ENCODE results near the gene CYP26B1.

Gene CYP26B1

DNA sequence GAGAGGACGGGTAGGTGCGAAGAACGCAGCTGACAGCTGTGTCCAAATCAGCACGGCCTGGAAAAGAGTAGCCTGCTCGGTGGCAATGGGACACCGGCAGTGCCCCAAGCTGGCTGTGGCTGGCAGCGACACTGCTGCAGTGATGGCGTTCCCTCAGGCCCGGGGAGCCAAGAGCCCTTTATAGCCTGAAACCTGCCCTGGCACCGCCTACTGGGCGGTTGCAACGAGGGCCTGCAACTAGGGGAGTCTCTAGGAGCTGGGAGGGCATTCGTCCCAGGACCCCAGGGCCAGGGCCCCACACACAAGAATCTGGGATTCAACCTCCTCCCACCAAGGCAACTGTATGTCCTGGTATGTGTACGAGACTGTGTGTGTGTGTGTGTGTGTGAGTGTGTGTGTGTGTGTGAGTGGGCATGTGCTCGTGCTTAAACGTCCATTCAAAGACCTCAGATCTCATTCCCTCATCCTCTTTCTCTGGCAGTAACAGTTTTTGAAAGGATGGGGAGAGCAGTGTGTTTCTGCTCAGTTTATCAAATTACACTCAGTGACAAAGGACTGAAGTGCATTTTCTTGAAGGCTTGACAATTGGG, 6.8 kb upstream of the CYP26B1 start:
- DNase-seq (ENCODE audit: low read depth) = no peak

DNA sequence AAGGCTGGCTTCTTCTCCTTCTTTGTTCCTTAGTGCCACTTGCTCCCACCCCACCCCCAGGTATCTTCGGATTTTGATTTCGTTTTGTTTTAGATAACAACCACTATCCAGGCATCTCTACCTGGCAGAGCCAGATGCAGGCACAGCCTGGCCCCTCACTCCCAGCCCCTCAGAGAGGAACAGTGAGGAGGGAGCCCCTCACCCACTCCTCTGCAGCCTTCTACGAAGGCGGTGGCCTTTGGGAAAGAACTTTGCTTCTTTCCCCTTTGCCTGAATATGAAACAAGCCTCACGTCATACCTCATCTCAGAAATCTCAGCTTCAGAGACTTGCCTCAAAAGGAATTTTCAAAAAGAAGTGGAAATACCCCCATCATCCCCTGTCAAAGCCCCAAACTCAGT, 6.3 kb upstream of the CYP26B1 start:
- DNase-seq (ENCODE audit: low read depth) = no peak

DNA sequence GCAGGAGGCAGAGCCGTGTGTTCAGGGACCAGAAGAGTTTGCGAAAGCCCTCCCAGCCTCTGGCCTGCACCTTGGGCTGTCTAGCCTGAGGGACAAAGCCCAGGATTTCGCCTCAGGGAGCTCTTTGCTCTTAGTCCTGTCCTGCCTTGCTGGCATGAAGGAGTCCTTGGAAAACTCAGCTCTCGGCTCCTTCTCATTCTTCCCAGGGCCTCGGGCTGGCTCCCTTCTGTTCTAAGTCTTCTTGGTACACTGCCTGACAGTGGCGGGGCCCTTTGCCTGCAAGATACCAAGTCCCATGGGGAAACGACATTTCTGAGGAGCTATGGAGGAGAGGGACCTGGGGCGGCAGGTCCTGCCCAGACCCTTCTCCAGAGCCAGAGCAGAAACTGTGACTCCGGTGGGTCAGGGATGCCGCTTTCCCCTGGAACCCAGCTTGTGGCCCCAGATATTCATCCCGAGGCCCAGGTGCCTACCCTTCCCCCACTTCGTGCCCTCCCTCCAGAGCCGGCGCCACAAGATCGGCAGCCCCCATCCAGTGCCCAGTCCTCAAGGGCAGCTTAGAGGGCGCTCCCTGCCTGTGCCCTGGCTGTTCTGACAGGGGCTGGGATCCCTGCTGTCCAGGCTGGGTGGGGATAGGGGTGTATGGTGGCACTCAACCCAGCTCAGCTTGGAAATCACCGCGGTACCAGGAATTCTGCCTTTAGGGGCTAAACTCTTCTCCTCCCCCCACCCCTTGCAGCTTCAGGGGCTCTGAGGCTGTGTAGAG, 5.5 kb upstream of the CYP26B1 start:
- DNase-seq (ENCODE audit: low read depth) = no peak

DNA sequence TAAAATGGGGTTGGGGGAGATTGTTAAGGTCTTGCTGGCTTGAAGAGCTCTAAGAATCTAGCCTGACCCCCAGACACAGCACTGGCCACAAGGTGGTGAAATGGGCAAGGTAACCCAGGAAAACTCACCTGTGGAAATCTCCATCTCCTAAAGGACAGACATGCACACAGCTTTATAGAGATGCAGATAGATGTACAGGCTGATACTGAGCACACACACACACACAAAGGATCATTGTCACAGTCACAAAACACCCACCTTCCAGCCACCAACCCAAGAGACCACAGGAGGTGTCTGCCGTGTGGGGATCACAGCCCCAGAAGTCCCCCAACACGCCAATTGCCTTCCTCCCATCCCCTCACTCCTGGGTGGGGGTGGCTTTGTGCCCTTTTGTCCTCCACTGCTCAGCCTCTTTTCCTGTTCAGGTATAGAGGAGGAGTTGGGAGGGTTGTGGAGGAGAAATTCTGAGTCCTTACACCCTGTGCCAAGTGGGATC, 3.2 kb upstream of the CYP26B1 start:
- no peak for DNase-seq (ENCODE audit: low read depth)

DNA sequence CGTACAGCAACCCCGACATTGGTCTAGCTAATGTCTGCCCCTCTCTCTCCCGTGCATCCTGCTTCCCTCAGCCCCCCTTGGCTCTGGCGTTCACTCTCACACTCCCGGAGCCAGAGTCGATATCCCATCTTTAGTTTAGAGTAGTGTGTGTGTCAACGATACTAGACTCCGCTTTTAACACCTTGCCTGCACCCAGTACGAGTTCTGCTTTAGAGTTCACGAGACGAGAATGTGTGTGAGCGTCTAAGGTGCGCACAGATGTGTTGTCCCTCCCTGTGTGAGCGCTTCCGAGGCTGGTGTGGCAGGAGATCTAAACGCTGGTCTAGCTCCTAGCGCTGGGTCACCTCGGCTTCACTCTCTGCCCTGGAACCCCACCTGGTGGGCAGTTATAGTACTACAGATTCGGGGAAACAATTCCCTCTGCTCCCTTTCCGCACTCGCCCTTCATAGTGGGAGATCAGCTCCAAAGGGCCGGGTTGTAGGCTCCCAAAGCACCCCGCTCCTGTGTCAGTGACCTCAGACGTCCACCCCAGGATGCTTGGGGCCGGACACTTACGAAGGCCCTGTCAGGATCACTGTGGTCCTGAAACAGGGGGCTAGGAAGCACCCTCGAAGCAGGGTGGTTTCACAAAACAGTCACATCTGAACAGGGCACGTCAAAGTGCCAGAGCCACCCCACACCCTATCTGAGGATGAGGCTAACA, 2.6 kb upstream of the CYP26B1 start:
- peak; percentile 41 for DNase-seq (ENCODE audit: low read depth)

DNA sequence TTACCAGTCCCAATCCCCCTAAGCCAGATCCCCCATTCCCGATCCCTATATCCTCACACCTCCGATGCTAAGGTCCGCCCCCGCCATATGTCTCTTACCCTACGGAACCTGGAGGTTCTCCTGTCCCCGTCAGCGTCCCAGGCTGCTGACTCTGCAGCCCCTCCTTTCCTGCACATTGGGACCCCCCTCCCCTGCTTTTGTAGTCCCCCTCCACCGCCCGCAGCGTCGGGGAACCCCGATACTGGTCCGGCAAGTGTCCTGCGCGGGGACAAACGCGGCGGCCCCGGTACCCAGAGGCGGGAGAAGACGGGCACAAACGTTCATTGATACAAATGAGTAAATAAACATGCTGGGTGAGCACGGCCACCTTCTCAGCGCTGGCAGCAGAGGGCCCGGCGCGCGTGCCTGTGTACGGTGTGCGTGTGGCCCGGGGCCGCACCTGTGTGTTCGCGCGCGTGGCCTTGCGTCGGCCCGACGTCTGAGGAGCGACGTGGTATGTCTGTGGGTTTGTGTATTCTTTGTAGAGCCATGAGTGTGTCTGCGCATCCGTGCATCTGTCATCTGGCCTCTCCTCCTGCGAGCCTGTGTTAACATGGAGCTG, 2.0 kb upstream of the CYP26B1 start:
- no peak for DNase-seq (ENCODE audit: low read depth)

DNA sequence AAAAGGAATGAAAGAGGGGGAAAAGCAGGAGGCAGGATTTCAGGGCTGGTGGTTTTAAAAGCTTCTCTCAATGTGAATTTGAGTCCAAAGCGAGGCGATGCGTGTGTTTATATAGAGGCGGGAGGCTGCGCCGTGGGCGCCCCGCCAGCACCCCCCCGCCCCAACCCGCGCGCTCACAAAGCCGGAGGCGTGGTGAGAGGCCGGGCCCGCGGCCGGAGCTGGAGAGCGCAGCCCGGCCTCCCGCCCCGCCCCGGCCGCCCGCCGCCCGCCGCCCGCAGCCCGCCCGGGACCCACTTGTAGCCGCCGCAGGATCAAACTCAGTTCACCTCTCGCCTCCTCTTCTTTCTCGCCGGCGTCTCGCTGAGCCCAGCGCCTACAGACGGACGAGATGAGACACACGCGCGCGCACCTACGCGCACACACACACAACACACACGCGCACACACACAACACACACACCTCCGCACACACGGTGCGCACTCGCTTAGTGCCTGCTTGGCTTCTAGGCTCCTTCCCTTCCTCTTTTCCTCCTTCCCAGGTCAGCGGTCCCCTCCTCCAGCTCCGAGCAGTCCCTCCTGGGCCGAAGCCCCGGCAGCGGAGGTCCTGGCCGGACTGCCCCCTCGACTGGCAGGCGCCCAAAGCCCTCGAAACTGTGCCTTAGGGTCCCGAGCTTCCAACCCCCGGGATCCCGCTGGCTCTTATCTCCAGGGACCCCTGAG, 1.3 kb upstream of the CYP26B1 start:
- DNase-seq (ENCODE audit: low read depth) = no peak

DNA sequence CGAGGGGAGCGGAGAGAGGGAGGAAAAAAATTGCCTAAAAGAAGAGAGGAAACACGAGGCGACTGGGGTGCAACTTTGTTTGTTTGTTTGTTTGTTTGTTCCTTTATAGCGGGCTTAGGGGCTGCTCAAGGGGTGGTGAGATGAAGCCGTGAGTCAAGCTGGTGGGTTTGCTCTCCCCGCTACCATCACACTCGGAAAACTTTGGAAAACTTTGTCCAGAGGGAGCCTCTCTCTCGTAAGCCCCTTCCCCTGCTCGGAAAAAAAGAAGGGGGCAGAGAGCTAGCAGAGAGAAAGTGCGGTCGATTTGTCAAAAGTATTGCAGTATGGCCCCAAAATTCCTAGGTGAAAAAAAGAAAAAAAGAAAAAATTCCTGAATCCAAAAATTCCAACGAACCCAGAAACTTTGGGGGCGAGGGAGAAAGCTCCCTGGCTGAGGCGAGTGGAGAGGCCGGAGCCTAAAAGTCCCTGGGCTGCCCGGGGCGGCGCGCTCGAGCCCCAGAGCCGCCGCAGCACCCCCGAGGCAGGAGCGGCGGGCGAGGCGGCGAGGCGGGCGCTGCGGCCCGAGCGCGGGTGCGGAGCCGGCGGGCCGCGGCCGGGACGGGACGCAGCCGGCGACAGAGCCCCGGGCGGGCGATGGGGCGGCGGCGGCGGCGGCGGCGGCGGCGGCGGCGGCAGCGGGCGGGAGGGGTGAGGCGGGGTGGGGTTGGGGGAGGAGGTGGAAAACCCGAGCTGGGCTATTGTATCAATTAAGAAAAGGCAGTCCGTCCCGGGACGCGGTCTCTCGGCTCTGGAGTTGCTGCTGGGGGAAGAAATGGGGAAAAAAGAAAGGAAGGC, 558 bp upstream of the CYP26B1 start:
- DNase-seq (ENCODE audit: low read depth) = no peak

DNA sequence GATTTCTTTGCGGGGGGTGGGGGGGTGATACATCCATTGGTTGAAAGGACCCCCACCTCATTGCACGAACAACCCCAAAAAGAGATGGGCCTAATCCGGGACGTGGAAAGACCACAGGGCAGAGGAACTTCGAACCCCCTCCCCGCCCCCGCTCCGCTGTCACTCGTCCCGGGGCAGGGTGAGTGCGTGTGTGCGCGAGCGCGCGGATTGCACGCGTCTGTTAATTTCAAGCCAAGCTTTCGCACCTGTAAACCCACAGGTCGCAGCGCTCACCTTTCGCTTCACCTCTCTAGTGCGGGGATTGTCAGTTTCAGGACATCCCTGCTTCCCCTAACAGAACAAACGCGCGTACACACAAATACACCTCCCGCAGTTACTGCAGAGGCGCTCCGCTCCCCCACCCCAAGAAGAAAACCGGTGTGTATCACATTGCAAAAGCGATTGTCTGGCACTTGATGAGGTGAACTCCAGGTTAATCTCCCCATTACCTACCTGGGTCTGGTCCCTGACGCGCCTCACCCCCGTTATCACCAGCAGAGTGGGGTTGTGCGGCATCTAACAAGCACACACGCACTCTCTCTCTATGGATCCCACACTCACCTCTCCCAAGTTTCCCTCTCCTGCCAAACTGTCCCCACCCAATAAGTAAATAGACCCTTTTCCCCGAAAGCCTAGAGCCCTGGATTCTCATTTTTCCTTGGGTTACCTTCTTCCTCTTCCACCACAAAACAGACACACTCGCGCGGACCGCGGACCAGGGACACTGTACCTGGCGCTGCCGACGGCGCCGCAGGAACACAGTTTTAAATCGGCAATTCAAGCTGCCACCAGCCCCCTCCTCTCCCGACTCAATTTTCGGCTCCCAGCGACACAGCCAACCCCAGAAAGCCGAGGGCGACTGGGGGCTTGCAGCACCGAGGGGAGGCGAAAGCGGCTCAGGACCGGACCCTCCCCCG, 1.0 kb downstream of the CYP26B1 start:
- no peak for DNase-seq (ENCODE audit: low read depth)

DNA sequence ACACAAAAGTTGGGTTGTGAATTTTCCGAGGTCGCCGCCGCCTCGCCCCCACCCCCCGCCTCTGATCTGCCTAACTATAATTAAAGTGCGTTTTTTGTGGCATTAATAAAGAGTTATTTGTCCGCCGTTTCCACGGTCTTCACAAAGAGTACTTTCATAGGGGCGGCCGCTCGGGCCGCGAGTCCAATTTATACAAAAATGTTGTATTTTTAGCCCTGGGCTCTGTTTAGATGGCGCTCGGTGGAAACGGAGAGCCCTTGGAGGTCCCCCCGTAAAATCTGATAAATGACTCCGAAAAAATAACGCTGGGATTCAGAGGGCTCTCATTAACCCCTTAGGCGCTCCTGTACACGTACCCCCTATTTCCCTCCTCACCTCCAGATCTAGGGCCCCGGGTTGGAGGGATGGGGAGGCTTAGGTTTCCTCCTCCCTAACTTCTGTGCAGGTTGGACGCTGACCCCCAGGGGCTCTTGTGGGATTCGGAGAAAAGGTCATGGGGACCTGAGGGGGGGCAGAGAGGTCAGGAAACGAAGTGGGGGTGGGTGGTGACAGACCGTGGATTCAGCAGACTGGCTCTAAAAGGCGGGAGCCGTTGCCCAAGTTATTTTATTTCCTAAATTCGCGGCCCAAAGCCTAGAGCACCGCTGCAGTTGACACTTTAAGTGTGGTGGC, 1.9 kb downstream of the CYP26B1 start:
- DNase-seq (ENCODE audit: low read depth) = no peak

DNA sequence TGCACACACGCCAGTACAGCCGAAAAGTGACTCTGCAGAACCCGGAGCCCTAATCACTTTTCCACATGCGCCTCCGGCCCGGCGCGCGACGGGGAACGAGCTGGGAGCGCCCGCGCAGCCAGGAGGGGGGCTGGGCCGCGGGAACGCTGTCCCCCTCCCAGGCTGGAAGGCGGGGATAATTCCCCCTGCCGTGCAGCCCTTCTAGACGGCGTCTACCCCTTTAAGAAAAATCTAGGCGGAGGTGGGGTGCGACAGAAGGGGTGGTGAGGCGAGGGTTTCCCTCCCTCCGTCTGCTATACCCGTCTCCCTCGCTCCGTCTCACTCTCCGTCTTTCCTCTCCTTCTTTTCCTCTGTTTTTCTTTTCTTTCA, 2.4 kb downstream of the CYP26B1 start:
- no peak for DNase-seq (ENCODE audit: low read depth)

DNA sequence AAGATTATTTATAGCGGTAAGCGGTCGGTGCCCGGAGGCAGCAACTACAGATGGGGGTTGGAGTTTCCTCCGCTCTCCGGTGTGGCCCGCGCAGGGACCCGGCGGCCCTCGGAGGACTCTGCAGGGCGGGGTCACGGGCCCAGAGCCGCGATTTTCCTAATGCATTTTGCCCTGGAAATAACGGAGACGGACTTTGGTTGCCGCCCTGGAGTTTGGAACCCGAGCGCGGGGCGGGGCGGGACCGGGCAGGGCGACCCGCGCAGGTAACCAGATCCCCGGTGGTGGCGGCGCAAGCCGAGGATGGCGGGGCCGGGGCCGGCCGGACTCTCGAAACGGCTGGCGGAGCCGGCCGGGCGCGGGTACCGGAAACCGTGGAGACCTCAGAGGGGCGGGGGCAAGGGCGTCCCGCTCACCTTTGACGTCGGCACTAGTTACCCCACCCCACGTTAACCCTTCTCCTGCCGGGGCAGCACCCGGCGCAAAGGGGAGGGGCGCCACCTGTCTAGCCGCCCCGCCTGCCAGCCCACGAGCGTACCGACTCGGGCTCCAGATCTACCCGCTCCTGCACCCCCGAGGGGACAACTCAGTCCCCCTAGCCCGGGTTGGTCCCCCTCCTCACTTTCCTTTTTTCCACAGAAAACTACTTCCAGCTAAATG, 2.9 kb downstream of the CYP26B1 start:
- DNase-seq (ENCODE audit: low read depth) = no peak

DNA sequence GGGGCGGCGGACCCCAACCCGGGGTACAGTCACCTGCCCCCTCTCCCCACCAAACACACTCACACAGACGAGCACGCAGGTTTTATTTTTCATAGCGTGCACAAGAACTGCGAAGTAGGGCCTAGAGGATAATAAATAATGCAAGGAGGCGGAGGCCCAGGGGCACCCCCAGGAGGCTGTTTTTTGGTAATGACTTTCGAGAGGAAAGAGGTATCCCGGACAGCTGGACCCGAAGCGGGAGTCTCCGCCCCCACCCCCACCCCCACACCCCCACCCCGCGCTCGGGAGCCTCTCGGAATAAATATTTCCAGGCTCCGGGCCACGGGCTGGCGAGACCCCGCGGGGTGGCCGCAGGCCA, 3.4 kb downstream of the CYP26B1 start:
- DNase-seq (ENCODE audit: low read depth) = no peak

DNA sequence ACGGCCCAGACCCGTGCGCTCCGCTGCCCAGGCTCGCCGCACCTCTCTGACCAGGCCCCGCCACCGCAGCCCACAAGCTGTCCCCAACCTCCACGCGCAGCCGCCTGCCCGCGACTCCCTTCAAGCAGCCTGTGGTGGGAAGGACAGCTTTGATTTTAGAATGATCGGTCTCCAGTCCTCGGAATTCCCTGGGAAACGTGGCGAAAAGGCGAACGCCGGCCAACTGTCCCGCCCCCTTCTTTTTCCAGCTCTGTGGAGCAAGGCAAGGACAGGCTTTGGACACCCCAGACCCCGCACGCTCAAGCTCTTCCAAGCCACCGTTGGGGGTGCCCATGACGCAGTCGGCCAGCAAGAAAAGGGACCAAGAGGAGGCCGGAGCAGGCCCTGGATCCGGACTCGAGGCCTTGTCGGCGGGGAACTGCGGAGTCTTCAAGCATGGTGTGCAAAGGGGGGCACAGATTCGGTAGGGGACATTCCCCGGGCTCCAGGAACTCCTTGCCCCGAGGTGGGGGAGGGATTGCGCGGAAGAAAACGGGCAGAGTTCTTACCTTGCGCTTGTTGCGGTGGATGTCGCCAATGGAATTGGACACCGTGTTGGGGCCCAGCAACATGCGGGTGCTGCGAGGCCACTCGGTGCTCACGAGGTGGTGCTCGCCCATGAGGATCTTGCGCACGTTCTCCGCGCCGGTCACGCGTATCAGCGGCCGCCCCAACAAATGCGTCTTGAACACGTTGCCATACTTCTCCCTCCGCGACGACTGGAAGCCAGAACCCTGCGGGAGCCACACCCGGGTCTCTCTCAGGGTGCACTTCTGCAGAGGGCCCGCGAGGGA, 4.0 kb downstream of the CYP26B1 start:
- DNase-seq (ENCODE audit: low read depth) = no peak

DNA sequence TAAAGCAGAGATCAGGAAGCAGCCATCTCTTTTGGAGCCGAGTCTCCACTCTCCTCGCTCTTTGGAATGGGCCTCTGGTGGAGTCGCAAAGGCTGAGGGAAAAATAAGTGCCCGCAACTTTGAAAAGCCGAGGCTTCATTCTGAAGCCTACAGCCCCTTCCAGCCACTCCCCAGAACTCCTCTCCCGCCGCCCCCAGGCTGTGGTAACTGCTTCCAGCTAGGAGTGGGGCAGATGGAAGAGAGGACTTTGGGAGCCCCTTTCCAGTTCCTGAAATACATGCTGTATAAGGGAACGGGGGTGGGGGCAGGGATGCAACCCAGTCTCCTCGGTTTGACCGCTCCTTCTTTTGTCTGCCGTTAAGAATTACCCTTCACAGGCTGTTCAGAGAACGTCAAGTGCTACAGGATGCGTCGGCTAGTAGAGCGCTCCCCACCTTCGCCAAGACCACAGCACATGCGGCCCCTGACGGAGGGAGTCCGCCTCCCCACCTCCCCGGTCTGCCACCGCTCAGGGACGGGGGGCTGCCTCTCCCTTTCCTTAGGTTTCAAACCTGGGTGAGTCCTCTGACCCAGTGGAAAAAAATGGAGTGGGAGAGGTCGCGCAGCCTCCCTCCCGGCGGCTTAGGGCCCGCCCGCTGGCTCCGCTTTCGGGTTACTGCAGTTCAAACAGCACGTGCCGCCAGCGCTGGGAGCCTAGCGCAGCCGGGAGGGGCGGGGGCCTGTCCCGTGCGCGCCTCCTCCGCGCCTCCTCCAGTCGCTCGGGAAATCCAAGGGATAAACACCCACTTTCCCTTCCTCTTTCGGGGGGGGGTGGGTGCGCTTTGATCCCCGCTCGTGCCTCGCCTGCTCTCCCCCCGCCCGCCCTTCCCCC, 4.9 kb downstream of the CYP26B1 start:
- DNase-seq (ENCODE audit: low read depth) = peak; percentile 12

DNA sequence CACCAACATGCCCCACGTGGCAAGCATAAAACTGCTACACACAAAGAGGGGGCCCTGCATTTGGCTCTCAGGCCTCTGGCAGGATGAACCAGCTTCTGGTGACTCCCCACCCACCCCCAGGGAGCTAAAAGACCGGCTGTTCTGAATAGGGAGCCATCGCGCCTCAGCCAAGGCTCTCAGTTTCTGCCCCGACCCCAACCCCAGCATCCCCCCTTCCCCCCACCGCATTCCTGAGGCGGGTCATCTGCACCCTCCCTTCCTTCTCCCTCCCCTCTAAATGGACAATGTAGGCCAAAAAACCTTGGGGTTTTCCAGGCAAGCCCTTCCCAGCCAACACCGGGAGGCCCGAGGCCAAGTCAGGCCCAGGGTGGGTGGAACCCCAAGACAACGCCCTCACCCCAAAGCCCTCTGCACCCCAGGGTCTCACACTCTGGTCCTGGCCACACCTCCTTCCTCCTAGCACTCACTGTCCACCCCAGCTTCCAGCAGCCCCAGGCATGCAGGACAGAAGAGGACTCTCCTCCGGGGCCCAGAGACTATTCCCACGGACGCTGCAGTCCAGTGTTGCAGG, 5.7 kb downstream of the CYP26B1 start:
- DNase-seq (ENCODE audit: low read depth) = no peak
